ENCODE results near the gene CABLES1. TPM values are rescaled to one million over a fixed set of nuclear protein-coding genes. Genes with fewer than 3 reads are reported as not detected.

Gene CABLES1
- total RNA-seq, 4 donors from 2014 or later, result 0.58 to 1.6 (median 1.3) TPM

GRCh38 chr18:23211146-23211545 is 75.9 kb downstream of the CABLES1 start:
- TF ChIP-seq CTCF (IDR thresholded peaks at IDR 0.05 in 4 of 5, conservative IDR thresholded peaks at IDR 0.05 in 1 of 5), result no peak
- TF ChIP-seq POLR2A (IDR thresholded peaks at IDR 0.05), result no peak
- Histone ChIP-seq H3K27ac (no peak overlapping the region), H3K9me3 (no peaks in the 10 kb centered on the region), H3K27me3 (no peaks in the 10 kb centered on the region), H3K4me1 (no peaks in the 10 kb centered on the region), H3K4me3 (no peak overlapping the region), H3K36me3 (no peaks in the 10 kb centered on the region)
- no peak for ATAC-seq
- in situ Hi-C loops (cut with MboI; ENCODE audit: low sequenced_read_pairs in 4 of 4) (no loop called here), intact Hi-C loops (cut with DNase I; ENCODE audit: low total_unique reads) (no loop called here)
- no peak for DNase-seq

- in situ Hi-C loops (cut with MboI; ENCODE audit: low sequenced_read_pairs in 4 of 4) (no loop called here), intact Hi-C loops (cut with DNase I; ENCODE audit: low total_unique reads) (no loop called here)
- TF ChIP-seq CTCF (IDR thresholded peaks at IDR 0.05 in 4 of 5, conservative IDR thresholded peaks at IDR 0.05 in 1 of 5) (no peak), POLR2A (IDR thresholded peaks at IDR 0.05) (no peak)
- no peak overlapping the region for H3K27ac ChIP-seq
- no peaks in the 10 kb centered on the region for H3K36me3 ChIP-seq
- H3K27me3 ChIP-seq, result no peaks in the 10 kb centered on the region
- H3K4me1 ChIP-seq, result no peaks in the 10 kb centered on the region
- DNase-seq, result no peak
- no peak overlapping the region for H3K4me3 ChIP-seq
- no peaks in the 10 kb centered on the region for H3K9me3 ChIP-seq
- ATAC-seq, result no peak
Measured at GRCh38 chr18:23212161-23212560, 76.9 kb downstream of the CABLES1 start.

- no peak for DNase-seq
Measured at GRCh38 chr18:23213200-23213599, 77.9 kb downstream of the CABLES1 start.

GRCh38 chr18:23217781-23218180 is 82.5 kb downstream of the CABLES1 start:
- Histone ChIP-seq H3K9me3 (no peaks in the 10 kb centered on the region), H3K4me1 (no peaks in the 10 kb centered on the region), H3K27me3 (no peaks in the 10 kb centered on the region), H3K27ac (no peak overlapping the region), H3K36me3 (no peaks in the 10 kb centered on the region), H3K4me3 (no peak overlapping the region)
- no peak for TF ChIP-seq CTCF (IDR thresholded peaks at IDR 0.05 in 4 of 5, conservative IDR thresholded peaks at IDR 0.05 in 1 of 5)
- no peak for TF ChIP-seq POLR2A (IDR thresholded peaks at IDR 0.05)
- in situ Hi-C loops (cut with MboI; ENCODE audit: low sequenced_read_pairs in 4 of 4), result no loop called here
- intact Hi-C loops (cut with DNase I; ENCODE audit: low total_unique reads), result no loop called here
- ATAC-seq (no peak), DNase-seq (no peak)

More at GRCh38 chr18:23213200-23213599, 77.9 kb downstream of the CABLES1 start:
- Histone ChIP-seq H3K36me3 (no peaks in the 10 kb centered on the region), H3K4me3 (no peak overlapping the region), H3K27ac (no peak overlapping the region), H3K27me3 (no peaks in the 10 kb centered on the region), H3K9me3 (no peaks in the 10 kb centered on the region), H3K4me1 (no peaks in the 10 kb centered on the region)
- intact Hi-C loops (cut with DNase I; ENCODE audit: low total_unique reads) (no loop called here), in situ Hi-C loops (cut with MboI; ENCODE audit: low sequenced_read_pairs in 4 of 4) (no loop called here)
- TF ChIP-seq POLR2A (IDR thresholded peaks at IDR 0.05) (no peak), CTCF (IDR thresholded peaks at IDR 0.05 in 4 of 5, conservative IDR thresholded peaks at IDR 0.05 in 1 of 5) (no peak)
- no peak for ATAC-seq

- in situ Hi-C loops (cut with MboI; ENCODE audit: low sequenced_read_pairs in 4 of 4), result no loop called here
- H3K9me3 ChIP-seq, result no peaks in the 10 kb centered on the region
- no peaks in the 10 kb centered on the region for H3K27me3 ChIP-seq
- ATAC-seq, result no peak
- no peak for TF ChIP-seq POLR2A (IDR thresholded peaks at IDR 0.05)
- TF ChIP-seq CTCF (IDR thresholded peaks at IDR 0.05 in 4 of 5, conservative IDR thresholded peaks at IDR 0.05 in 1 of 5), result no peak
- no peak for DNase-seq
- no peak overlapping the region for H3K4me3 ChIP-seq
- no peak overlapping the region for H3K27ac ChIP-seq
- intact Hi-C loops (cut with DNase I; ENCODE audit: low total_unique reads), result no loop called here
- H3K4me1 ChIP-seq, result no peaks in the 10 kb centered on the region
- H3K36me3 ChIP-seq, result no peaks in the 10 kb centered on the region
Measured at GRCh38 chr18:23220355-23220754, 85.1 kb downstream of the CABLES1 start.
